HG03103 (cell line): ENCODE data around the gene GRB10.

Source experiments
- ATAC-seq: cut with Tn5 transposase; IDR thresholded peaks from one replicate; pipeline ENCODE4 v1.9.1; 2021; ENCODE audit warnings: low read depth; ENCODE audit not compliant: unreplicated experiment

GRB10 gene

GRCh38 chr7:50805447-50806125 lies 22.9 kb upstream of the GRB10 start:
- no peak for ATAC-seq

GRCh38 chr7:50803359-50804337 lies 21.0 kb upstream of the GRB10 start:
- no peak for ATAC-seq

GRCh38 chr7:50801907-50802306 lies 19.2 kb upstream of the GRB10 start:
- ATAC-seq, result no peak

GRCh38 chr7:50799873-50800272 lies 17.2 kb upstream of the GRB10 start:
- no peak for ATAC-seq

- ATAC-seq, result no peak
Observed at GRCh38 chr7:50798126-50798525, 15.4 kb upstream of the GRB10 start.

- ATAC-seq, result no peak
Observed at GRCh38 chr7:50795831-50796230, 13.1 kb upstream of the GRB10 start.

- no peak for ATAC-seq
Observed at GRCh38 chr7:50795253-50795652, 12.6 kb upstream of the GRB10 start.

GRCh38 chr7:50793947-50794570 lies 11.4 kb upstream of the GRB10 start:
- no peak for ATAC-seq

- no peak for ATAC-seq
Observed at GRCh38 chr7:50793120-50793946, 10.6 kb upstream of the GRB10 start.

GRCh38 chr7:50792342-50793119 lies 9.8 kb upstream of the GRB10 start:
- ATAC-seq, result no peak

- no peak for ATAC-seq
Observed at GRCh38 chr7:50791938-50792341, 9.2 kb upstream of the GRB10 start.

- no peak for ATAC-seq
Observed at GRCh38 chr7:50791363-50791937, 8.8 kb upstream of the GRB10 start.

GRCh38 chr7:50790381-50790780 lies 7.7 kb upstream of the GRB10 start:
- no peak for ATAC-seq

GRCh38 chr7:50788382-50788781 lies 5.7 kb upstream of the GRB10 start:
- no peak for ATAC-seq

GRCh38 chr7:50787825-50788224 lies 5.1 kb upstream of the GRB10 start:
- no peak for ATAC-seq

GRCh38 chr7:50785346-50785745 lies 2.6 kb upstream of the GRB10 start:
- ATAC-seq, result no peak

GRCh38 chr7:50783801-50784507 lies 1.3 kb upstream of the GRB10 start:
- ATAC-seq, result no peak

GRCh38 chr7:50783303-50783702 lies 607 bp upstream of the GRB10 start:
- no peak for ATAC-seq
